HPDE6-E6E7 (cell line): Measurements from ENCODE around the gene AKT1S1.
"Not testable (repeated sequence)": the region's sequence is repeated elsewhere in the genome, so short reads cannot be mapped to it uniquely, and the experiment has no call there.

Source experiments
- DNase-seq: peaks from one replicate; pipeline ENCODE4 v3.0.0; 2011; ENCODE audit warnings: missing footprints; ENCODE audit errors: extremely low spot score

AKT1S1 gene

GRCh38 chr19:49837009-49837310 is 40.2 kb downstream of the AKT1S1 start:
- no peak for DNase-seq

GRCh38 chr19:49836176-49837008 is 40.8 kb downstream of the AKT1S1 start:
- DNase-seq: no peak

- no peak for DNase-seq
Measured at GRCh38 chr19:49835562-49835961, 41.6 kb downstream of the AKT1S1 start.

GRCh38 chr19:49833599-49833998 is 43.6 kb downstream of the AKT1S1 start:
- no peak for DNase-seq

GRCh38 chr19:49832556-49832955 is 44.6 kb downstream of the AKT1S1 start:
- DNase-seq: no peak

- DNase-seq: no peak
Measured at GRCh38 chr19:49831592-49831991, 45.6 kb downstream of the AKT1S1 start.

GRCh38 chr19:49830766-49831165 is 46.4 kb downstream of the AKT1S1 start:
- no peak for DNase-seq

GRCh38 chr19:49829721-49830120 is 47.4 kb downstream of the AKT1S1 start:
- DNase-seq: no peak

GRCh38 chr19:49829200-49829599 is 48.0 kb downstream of the AKT1S1 start:
- DNase-seq: no peak

GRCh38 chr19:49827034-49827433 is 50.1 kb downstream of the AKT1S1 start:
- no peak for DNase-seq

GRCh38 chr19:49824662-49825061 is 52.5 kb downstream of the AKT1S1 start:
- DNase-seq: no peak

- DNase-seq: no peak
Measured at GRCh38 chr19:49823472-49823871, 53.7 kb downstream of the AKT1S1 start.

GRCh38 chr19:49820125-49820524 is 57.0 kb downstream of the AKT1S1 start:
- no peak for DNase-seq

- DNase-seq: not testable (repeated sequence)
Measured at GRCh38 chr19:49819452-49820115, 57.6 kb downstream of the AKT1S1 start.
